Endothelial cell of umbilical vein (primary cell): ENCODE results near the gene RSPH6A. TPM values are rescaled to one million over a fixed set of nuclear protein-coding genes. Genes with fewer than 3 reads are reported as not detected.

Experiments
- BruUV-seq: library from RNA; stranded (reverse); fragments of 400-500 nt; replicated peaks from 2 replicates; lab custom pipeline; 2021; lab: Mats Ljungman, UMichigan
- CTCF ChIA-PET: fragments of 300-600, 350-600 bp; sonication (Branson Sonifier 250); formaldehyde crosslinking; loops from one replicate; lab custom pipeline; 2021; ENCODE audit warnings: antibody characterized with exemption, inconsistent platforms; lab: Charles Lee
- POLR2A ChIA-PET: fragments of 300-600, 350-600 bp; sonication (Branson Sonifier 250); formaldehyde crosslinking; loops from one replicate; lab custom pipeline; 2021; ENCODE audit warnings: antibody characterized with exemption, inconsistent platforms; lab: Charles Lee
- DNase-seq: peaks from one replicate; pipeline ENCODE4 v3.0.0-alpha.2; 2011; ENCODE audit warnings: low read depth, low spot score
- FAIRE-seq: peaks from 2 replicates; lab custom pipeline; 2011; peaks lifted over from hg19 to GRCh38; lab: Jason Lieb, UNC
- H2AFZ ChIP-seq: 2 replicates; pipeline ENCODE4 v1.6.0; 2012; ENCODE audit warnings: low read depth, low read length, control low read depth, inconsistent platforms
- H3K27ac ChIP-seq: 2 replicates; pipeline ENCODE4 v1.5.1; 2011; ENCODE audit warnings: low read depth, mild to moderate bottlenecking, control low read depth, low read length, moderate library complexity; ENCODE audit not compliant: insufficient read depth
- H3K27me3 ChIP-seq, 2 experiments: 2 replicates each; pipeline versions ENCODE4 v1.6.0 to v1.6.1; 2011; ENCODE audit warnings: low read length in 2 of 2, mixed read lengths in 1 of 2; ENCODE audit not compliant: control insufficient read depth in 2 of 2, insufficient read depth in 2 of 2
- H3K36me3 ChIP-seq, 2 experiments: 2 replicates in 1 of 2; 3 replicates in 1 of 2; pipeline ENCODE4 v1.5.1; 2011; ENCODE audit warnings: low read length in 2 of 2, mild to moderate bottlenecking in 1 of 2, moderate library complexity in 1 of 2; ENCODE audit not compliant: control insufficient read depth in 2 of 2, insufficient read depth in 2 of 2; ENCODE audit errors: extremely low read depth in 1 of 2
- H3K4me1 ChIP-seq: 3 replicates; pipeline ENCODE4 v1.5.1; 2011; ENCODE audit warnings: mild to moderate bottlenecking, low read length; ENCODE audit not compliant: control insufficient read depth, insufficient read depth; ENCODE audit errors: extremely low read depth
- H3K4me2 ChIP-seq: 2 replicates; pipeline ENCODE4 v1.6.1; 2011; ENCODE audit warnings: low read length, control low read depth, mixed read lengths; ENCODE audit not compliant: insufficient read depth
- H3K4me3 ChIP-seq, 3 experiments: fragments of 200-600 bp in 1 of 3; sonication (generic), shearing (Covaris generic) in 1 of 3; replicated peaks in 1 of 3; 2 replicates each; pipeline ENCODE4 v1.5.1; 2011 to 2016; ENCODE audit warnings: control low read depth in 3 of 3, low read length in 3 of 3, mild to moderate bottlenecking in 2 of 3, inconsistent platforms in 1 of 3, low read depth in 1 of 3, moderate library complexity in 1 of 3; ENCODE audit not compliant: insufficient read depth in 1 of 3
- H3K79me2 ChIP-seq: 2 replicates; pipeline ENCODE4 v1.6.0; 2012; ENCODE audit warnings: low read length, inconsistent platforms; ENCODE audit not compliant: control insufficient read depth, insufficient read depth
- H3K9ac ChIP-seq: replicated peaks from 2 replicates; pipeline ENCODE3; 2011; ENCODE audit warnings: low read length, control low read depth; ENCODE audit not compliant: insufficient read depth; ENCODE audit errors: extremely low read depth
- H3K9me1 ChIP-seq: replicated peaks from 3 replicates; pipeline ENCODE4 v1.6.0; 2011; ENCODE audit warnings: mild to moderate bottlenecking, low read length; ENCODE audit not compliant: control insufficient read depth, insufficient read depth; ENCODE audit errors: extremely low read depth
- H3K9me3 ChIP-seq: replicated peaks from 2 replicates; pipeline ENCODE4 v1.5.1; 2012; ENCODE audit warnings: low read length, inconsistent platforms; ENCODE audit not compliant: control insufficient read depth, insufficient read depth
- H4K20me1 ChIP-seq: replicated peaks from 2 replicates; pipeline ENCODE3; 2011; ENCODE audit warnings: mild to moderate bottlenecking, low read length; ENCODE audit not compliant: control insufficient read depth, insufficient read depth; ENCODE audit errors: extremely low read depth
- EZH2 ChIP-seq: IDR thresholded peaks from 2 replicates; pipeline ENCODE4 v1.6.1; 2012; ENCODE audit warnings: borderline replicate concordance, low read depth, mild to moderate bottlenecking, moderate library complexity, low read length, inconsistent platforms; ENCODE audit not compliant: severe bottlenecking
- FOS ChIP-seq: IDR thresholded peaks from 2 replicates; pipeline ENCODE4 v1.6.1; 2011; ENCODE audit warnings: mild to moderate bottlenecking, low read length, moderate library complexity, borderline replicate concordance; ENCODE audit not compliant: insufficient read depth
- GATA2 ChIP-seq: IDR thresholded peaks from 2 replicates; pipeline ENCODE4 v1.7.0; 2011; ENCODE audit warnings: low read depth, mild to moderate bottlenecking, moderate library complexity, mixed read lengths, low read length; ENCODE audit not compliant: insufficient read length, insufficient read depth
- JUN ChIP-seq: IDR thresholded peaks from 2 replicates; pipeline ENCODE4 v1.6.1; 2011; ENCODE audit warnings: borderline replicate concordance, low read depth; ENCODE audit not compliant: insufficient read length, insufficient read depth
- MYC ChIP-seq: IDR thresholded peaks from one replicate; pipeline ENCODE4 v1.6.1; 2011; ENCODE audit warnings: mild to moderate bottlenecking, low read depth, low read length
- POLR2A ChIP-seq: IDR thresholded peaks from 2 replicates; pipeline ENCODE4 v1.6.1; 2012; ENCODE audit warnings: low read depth, mild to moderate bottlenecking, control low read depth, low read length
- POLR2AphosphoS5 ChIP-seq: IDR thresholded peaks from 2 replicates; pipeline ENCODE4 v1.6.1; 2012; ENCODE audit warnings: low read depth, mild to moderate bottlenecking, control low read depth, low read length, moderate library complexity; ENCODE audit not compliant: insufficient read depth
- dilution Hi-C: fragments of 300-500 bp; cut with MboI; formaldehyde crosslinking; loops from one replicate; pipeline ENCODE4 v1.15.0; 2019; ENCODE audit warnings: low sequenced_read_pairs; ENCODE audit not compliant: extremely low pct_ligation_motif_present
- intact Hi-C: fragments of 100-400 bp; cut with micrococcal nuclease; formaldehyde crosslinking; loops from one replicate; pipeline ENCODE4 v1.10.0; 2022
- polyA plus RNA-seq, 4 experiments: library from polyadenylated mRNA; depleted of rRNA in 3 of 4; stranded (reverse) in 3 of 4; unstranded in 1 of 4; fragments of >200 nt; gene quantifications; 2 replicates each; pipeline versions ENCODE4 v1.2.1 to v1.2.3, GENCODE V29; 2011 to 2012; ENCODE audit warnings: missing spikeins in 1 of 4
- total RNA-seq: library from RNA; stranded (reverse); gene quantifications from 2 replicates; pipeline ENCODE4 v1.2.3, GENCODE V29; 2021
- TF ChIP-seq, protein P1 (sequence below), 2 donors: IDR thresholded peaks; 1 replicate in 1 of 2; 2 replicates in 1 of 2; pipeline ENCODE4 v1.5.1; 2011; ENCODE audit warnings: low read length in 2 of 2, mild to moderate bottlenecking in 2 of 2, moderate library complexity in 2 of 2, control low read depth in 1 of 2, inconsistent platforms in 1 of 2, low read depth in 1 of 2; ENCODE audit not compliant: insufficient read depth in 1 of 2; ENCODE audit errors: extremely low read depth in 1 of 2
- TF ChIP-seq, protein P2 (sequence below): IDR thresholded peaks from 2 replicates; pipeline ENCODE4 v1.6.1; 2011; ENCODE audit not compliant: insufficient read depth, insufficient read length

Gene RSPH6A
- total and polyA plus RNA-seq, 2 donors (not counting 3 experiments of a cell fraction or from before 2014, with no cell fraction given): 0.03 to 0.62 TPM

DNA sequence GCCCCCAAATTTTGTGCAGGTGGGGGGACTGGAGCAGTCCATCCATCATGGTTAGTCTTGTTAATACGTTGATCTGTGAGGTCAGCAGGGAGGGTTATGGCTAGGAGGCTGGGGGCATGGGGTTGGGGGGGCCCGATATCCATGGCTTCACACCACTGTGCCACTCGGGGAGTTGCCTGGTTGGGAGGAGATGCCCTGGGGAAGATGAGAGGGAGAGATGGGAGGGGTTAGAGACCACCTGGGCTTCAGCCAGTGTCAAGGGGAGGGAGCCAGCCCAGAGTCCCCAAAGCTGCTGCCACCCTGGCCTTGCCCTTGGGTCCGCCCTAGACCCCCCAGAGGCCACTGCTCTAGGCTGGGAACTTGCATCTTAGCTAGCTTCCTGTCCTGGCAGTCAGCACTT, 31.0 kb downstream of the RSPH6A start:
- no peak overlapping the region for H3K4me2 ChIP-seq
- BruUV-seq: no TSS peak
- H3K4me3 ChIP-seq: no peak overlapping the region
- no peaks in the 10 kb centered on the region for H3K27me3 ChIP-seq
- no peaks in the 10 kb centered on the region for H3K9me1 ChIP-seq
- TF ChIP-seq EZH2 (no peak), MYC (no peak), POLR2A (no peak), FOS (no peak), POLR2AphosphoS5 (no peak), JUN (no peak), GATA2 (no peak)
- TF ChIP-seq, protein P1, sequence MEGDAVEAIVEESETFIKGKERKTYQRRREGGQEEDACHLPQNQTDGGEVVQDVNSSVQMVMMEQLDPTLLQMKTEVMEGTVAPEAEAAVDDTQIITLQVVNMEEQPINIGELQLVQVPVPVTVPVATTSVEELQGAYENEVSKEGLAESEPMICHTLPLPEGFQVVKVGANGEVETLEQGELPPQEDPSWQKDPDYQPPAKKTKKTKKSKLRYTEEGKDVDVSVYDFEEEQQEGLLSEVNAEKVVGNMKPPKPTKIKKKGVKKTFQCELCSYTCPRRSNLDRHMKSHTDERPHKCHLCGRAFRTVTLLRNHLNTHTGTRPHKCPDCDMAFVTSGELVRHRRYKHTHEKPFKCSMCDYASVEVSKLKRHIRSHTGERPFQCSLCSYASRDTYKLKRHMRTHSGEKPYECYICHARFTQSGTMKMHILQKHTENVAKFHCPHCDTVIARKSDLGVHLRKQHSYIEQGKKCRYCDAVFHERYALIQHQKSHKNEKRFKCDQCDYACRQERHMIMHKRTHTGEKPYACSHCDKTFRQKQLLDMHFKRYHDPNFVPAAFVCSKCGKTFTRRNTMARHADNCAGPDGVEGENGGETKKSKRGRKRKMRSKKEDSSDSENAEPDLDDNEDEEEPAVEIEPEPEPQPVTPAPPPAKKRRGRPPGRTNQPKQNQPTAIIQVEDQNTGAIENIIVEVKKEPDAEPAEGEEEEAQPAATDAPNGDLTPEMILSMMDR (IDR thresholded peaks at IDR 0.05; ENCODE audit: extremely low read depth in 1 of 2, insufficient read depth in 1 of 2, low read depth in 1 of 2, low read length in 2 of 2): no peak
- TF ChIP-seq, protein P2, sequence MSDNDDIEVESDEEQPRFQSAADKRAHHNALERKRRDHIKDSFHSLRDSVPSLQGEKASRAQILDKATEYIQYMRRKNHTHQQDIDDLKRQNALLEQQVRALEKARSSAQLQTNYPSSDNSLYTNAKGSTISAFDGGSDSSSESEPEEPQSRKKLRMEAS: no peak
- H3K4me1 ChIP-seq: peaks cover 5% of the 10 kb centered on the region
- H3K36me3 ChIP-seq: peaks cover 7 to 26% of the 10 kb centered on the region in 2 experiments
- intact Hi-C loops (no loop called here), dilution Hi-C loops (no loop called here)
- no peaks in the 10 kb centered on the region for H3K9me3 ChIP-seq
- DNase-seq (no peak), FAIRE-seq (no peak)
- no peak overlapping the region for H2AFZ ChIP-seq
- H3K27ac ChIP-seq: no peak overlapping the region
- no peaks in the 10 kb centered on the region for H3K79me2 ChIP-seq
- no peak overlapping the region for H3K9ac ChIP-seq
- CTCF ChIA-PET: interaction anchor here (1.1 to 1.3 kb wide), 2 partner anchors 14 to 15 kb away, joined by 3 to 4 read pairs; no protein-coding TSS in a partner anchor
- POLR2A ChIA-PET: no interaction called here
- H4K20me1 ChIP-seq: no peaks in the 10 kb centered on the region
